Small intestine (tissue), 7 donors: Measurements from ENCODE around the gene CSPG4. TPM values are rescaled to one million over a fixed set of nuclear protein-coding genes. Genes with fewer than 3 reads are reported as not detected.
"Not testable (repeated sequence)": the region's sequence is repeated elsewhere in the genome, so short reads cannot be mapped to it uniquely, and the experiment has no call there.

ENCODE experiments used
- DNase-seq, 2 donors: peaks; one replicate each; pipeline versions ENCODE4 v3.0.0 to v3.0.0-alpha.2; 2013
- FAIRE-seq: peaks from 2 replicates; lab custom pipeline; 2012; peaks lifted over from hg19 to GRCh38; lab: Jason Lieb, UNC
- H3K27ac ChIP-seq, 3 donors: one replicate each; pipeline ENCODE4 v1.5.1; 2013; ENCODE audit warnings: low read length in 2 of 3, mild to moderate bottlenecking in 2 of 3, control low read depth in 1 of 3, inconsistent platforms in 1 of 3, low read depth in 1 of 3, moderate library complexity in 1 of 3
- H3K27me3 ChIP-seq, 3 donors: one replicate each; pipeline ENCODE4 v1.6.1; 2013; ENCODE audit warnings: low read length in 3 of 3, inconsistent platforms in 1 of 3; ENCODE audit not compliant: control insufficient read depth in 3 of 3, insufficient read depth in 3 of 3
- H3K36me3 ChIP-seq, 3 donors: one replicate each; pipeline ENCODE4 v1.6.1; 2013; ENCODE audit warnings: low read length in 3 of 3, inconsistent platforms in 1 of 3, low read depth in 1 of 3, mild to moderate bottlenecking in 1 of 3, moderate library complexity in 1 of 3; ENCODE audit not compliant: control insufficient read depth in 3 of 3, insufficient read depth in 2 of 3
- H3K4me1 ChIP-seq, 3 donors: one replicate each; pipeline ENCODE4 v1.6.1; 2013; ENCODE audit warnings: low read length in 2 of 3, inconsistent platforms in 1 of 3, low read depth in 1 of 3, mild to moderate bottlenecking in 1 of 3, moderate library complexity in 1 of 3; ENCODE audit not compliant: control insufficient read depth in 3 of 3, insufficient read depth in 2 of 3
- H3K4me3 ChIP-seq, 3 donors: one replicate each; pipeline ENCODE4 v1.5.1; 2013; ENCODE audit warnings: low read length in 3 of 3, control low read depth in 1 of 3, inconsistent platforms in 1 of 3, low read depth in 1 of 3, mild to moderate bottlenecking in 1 of 3, moderate library complexity in 1 of 3
- H3K9me3 ChIP-seq, 2 donors: one replicate each; pipeline ENCODE4 v1.6.1; 2013; ENCODE audit warnings: low read depth in 1 of 2, low read length in 1 of 2; ENCODE audit not compliant: control insufficient read depth in 2 of 2, insufficient read depth in 1 of 2
- WGBS, 3 donors: extraction: QIAGEN DNeasy Blood & Tissue Kit; methylation state at CpG; one replicate each; pipeline ENCODE4 v1.1.7; 2013; 5-methylcytosine and 5-hydroxymethylcytosine counted together
- polyA plus RNA-seq, 4 donors: library from polyadenylated mRNA; stranded (reverse) in 3 of 4; unstranded in 1 of 4; fragments of 200-250 nt in 3 of 4; fragments of 120-200 nt in 1 of 4; gene quantifications; one replicate each; pipeline versions ENCODE4 v1.2.1 to v1.2.3, GENCODE V29; 2013
- donor health status: healthy with polysubstance abuse.
- donor health status: control.
- donor health status: control.
- donor health status: Bipolar disorder and iron deficiency.
- donor health status: healthy.

CSPG4 gene
- polyA plus RNA-seq, 4 donors = 0.22 to 7.2 (median 2.5) TPM

GRCh38 chr15:75699961-75700874, 12.4 kb downstream of the CSPG4 start:
- FAIRE-seq, H3K9me3 ChIP-seq, H3K4me3 ChIP-seq, H3K36me3 ChIP-seq, H3K27me3 ChIP-seq, DNase-seq: not testable (repeated sequence)
- 29 to 68% (median 46%) methylated on average over 4 to 15 of the region's 17 CpGs for WGBS, 3 donors
- Histone ChIP-seq H3K27ac (peak overlapping the region in 1 of 3 donors; percentile 30), H3K4me1 (peaks cover 0 to 12% (median 0%) of the 10 kb centered on the region in 3 donors)

GRCh38 chr15:75699517-75699916, 13.1 kb downstream of the CSPG4 start:
- not testable (repeated sequence) for H3K4me3 ChIP-seq, DNase-seq, FAIRE-seq, H3K36me3 ChIP-seq, H3K27me3 ChIP-seq, H3K9me3 ChIP-seq
- 61 to 70% (median 63%) methylated on average over 7 of the region's 7 CpGs for WGBS, 3 donors
- peak overlapping the region in 1 of 3 donors; percentile 8 for H3K27ac ChIP-seq
- peaks cover 0 to 14% (median 0%) of the 10 kb centered on the region in 3 donors for H3K4me1 ChIP-seq

- not testable (repeated sequence) for H3K4me3 ChIP-seq, H3K36me3 ChIP-seq, H3K9me3 ChIP-seq, H3K27me3 ChIP-seq, DNase-seq, FAIRE-seq
- WGBS, 3 donors = 81 to 86% (median 82%) methylated on average over 16 to 18 of the region's 21 CpGs
- Histone ChIP-seq H3K4me1 (peaks cover 0 to 21% (median 0%) of the 10 kb centered on the region in 3 donors), H3K27ac (peak overlapping the region in 1 of 3 donors; percentile 33)
These were observed 14.5 kb downstream of the CSPG4 start for GRCh38 chr15:75697974-75698747.

GRCh38 chr15:75697523-75697922, 15.1 kb downstream of the CSPG4 start:
- no peak for DNase-seq
- 78 to 88% (median 84%) methylated on average over 7 of the region's 7 CpGs for WGBS, 3 donors
- no peak overlapping the region for H3K4me3 ChIP-seq
- H3K27ac ChIP-seq = peak overlapping the region in 1 of 3 donors; percentile 60
- H3K27me3 ChIP-seq = no peaks in the 10 kb centered on the region
- H3K9me3 ChIP-seq = no peaks in the 10 kb centered on the region
- FAIRE-seq = no peak
- H3K36me3 ChIP-seq = peaks cover 0 to 2% (median 0%) of the 10 kb centered on the region in 3 donors
- peaks cover 0 to 21% (median 0%) of the 10 kb centered on the region in 3 donors for H3K4me1 ChIP-seq

- H3K4me1 ChIP-seq = peaks cover 0 to 21% (median 0%) of the 10 kb centered on the region in 3 donors
These were observed 15.8 kb downstream of the CSPG4 start for GRCh38 chr15:75696854-75697259.

GRCh38 chr15:75696311-75696720, 16.3 kb downstream of the CSPG4 start:
- Histone ChIP-seq H3K4me3 (no peak overlapping the region), H3K27me3 (no peaks in the 10 kb centered on the region), H3K27ac (peak overlapping the region in 1 of 3 donors; percentile 60), H3K9me3 (no peaks in the 10 kb centered on the region), H3K36me3 (no peaks in the 10 kb centered on the region), H3K4me1 (peaks cover 0 to 21% (median 0%) of the 10 kb centered on the region in 3 donors)
- no peak for FAIRE-seq
- 78 to 87% (median 83%) methylated on average over 12 to 14 of the region's 14 CpGs for WGBS, 3 donors
- no peak for DNase-seq

More at GRCh38 chr15:75696854-75697259, 15.8 kb downstream of the CSPG4 start:
- FAIRE-seq (no peak), DNase-seq (no peak)
- Histone ChIP-seq H3K9me3 (no peaks in the 10 kb centered on the region), H3K27me3 (no peaks in the 10 kb centered on the region), H3K36me3 (no peaks in the 10 kb centered on the region), H3K4me3 (no peak overlapping the region), H3K27ac (peak overlapping the region in 1 of 3 donors; percentile 60)
- 78 to 88% (median 86%) methylated on average over 11 of the region's 11 CpGs for WGBS, 3 donors

- 69 to 72% (median 69%) methylated on average over 7 of the region's 7 CpGs for WGBS, 3 donors
- no peaks in the 10 kb centered on the region for H3K36me3 ChIP-seq
- peak overlapping the region in 1 of 3 donors; percentile 15 for H3K27ac ChIP-seq
- DNase-seq = no peak
- H3K4me1 ChIP-seq = peaks cover 0 to 21% (median 0%) of the 10 kb centered on the region in 3 donors
- no peak overlapping the region for H3K4me3 ChIP-seq
- H3K27me3 ChIP-seq = no peaks in the 10 kb centered on the region
- no peaks in the 10 kb centered on the region for H3K9me3 ChIP-seq
- FAIRE-seq = no peak
These were observed 16.9 kb downstream of the CSPG4 start for GRCh38 chr15:75695634-75696310.
